A549 treated with AZD2906 at 1 μM for 4 hours (cell line): ENCODE measurements around the gene SCAF8. TPM values are rescaled to one million over a fixed set of nuclear protein-coding genes. Genes with fewer than 3 reads are reported as not detected.

Experiments
- total RNA-seq: library from RNA; stranded (reverse); fragments of 200-300 nt; extraction: Qiagen RNA extraction; gene quantifications from 5 replicates; pipeline ENCODE4 v1.2.3, GENCODE V29; 2022

The SCAF8 gene
- 16.7 to 22.1 TPM (median 17.3 TPM) in 5 replicates for total RNA-seq

GRCh38 chr6:154733183-154733625 is at the start of gene SCAF8:
Gene SCAF8, plus strand, starts transcription at chr6:154733416. Its CDS starts 485 bp downstream, at chr6:154733901.

Other genes with a start within 250 kb of the SCAF8 start
- 9.3 to 12.1 TPM (median 10.3 TPM) in 5 replicates for gene CNKSR3, start 222.7 kb upstream of the SCAF8 start, total RNA-seq